Stimulated activated CD8-positive, alpha-beta memory T cell treated with anti-CD3 and anti-CD28 coated beads, Interleukin-4, amount 100 ng/mL, for 24 hours (primary cell): ENCODE measurements around the gene MIAT.

Experiments used
- DNase-seq: peaks from one replicate; pipeline ENCODE4 v3.0.0-alpha.2; 2020; ENCODE audit warnings: low read depth

MIAT gene

DNA sequence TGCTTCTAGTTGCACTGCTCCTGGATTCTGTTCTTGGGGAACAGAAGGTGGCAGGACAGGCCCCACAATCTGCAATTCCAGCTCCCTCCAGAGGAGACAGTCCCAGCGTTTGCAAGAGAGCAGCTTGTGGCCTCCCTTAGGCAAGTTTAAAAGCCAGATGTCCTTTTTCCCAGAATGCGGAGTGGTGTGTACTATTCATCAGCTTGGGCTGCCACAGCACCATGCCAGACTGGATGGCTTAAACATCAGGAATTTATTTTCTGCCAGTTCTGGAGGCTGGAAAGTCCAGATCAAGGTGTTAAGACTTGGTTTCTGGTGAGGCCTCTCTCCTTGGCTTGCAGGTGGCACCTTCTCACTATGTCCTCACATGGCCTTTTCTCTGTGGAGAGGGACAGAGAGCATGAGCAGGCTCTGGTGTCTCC is 11.7 kb downstream of the MIAT start:
- DNase-seq = no peak

DNA sequence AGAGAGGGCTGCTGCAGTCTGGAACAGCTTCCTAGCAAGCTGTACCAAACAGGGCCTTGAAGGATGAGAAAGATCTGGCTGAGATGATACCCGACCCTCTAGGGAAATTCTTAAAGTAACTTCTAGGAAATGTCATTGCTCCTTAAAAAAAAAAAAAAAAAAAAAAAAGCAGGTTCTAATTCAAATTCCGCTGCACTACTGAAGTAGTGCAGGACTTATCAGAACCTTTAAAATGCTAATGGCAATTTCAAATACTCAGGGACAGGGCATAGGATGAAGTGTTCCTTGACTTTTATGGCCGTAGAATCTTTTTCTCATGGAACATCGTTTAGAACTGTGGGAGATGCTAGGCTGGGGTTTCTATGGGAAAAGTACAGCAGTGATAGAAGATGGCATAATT is 13.1 kb downstream of the MIAT start:
- DNase-seq = no peak

DNA sequence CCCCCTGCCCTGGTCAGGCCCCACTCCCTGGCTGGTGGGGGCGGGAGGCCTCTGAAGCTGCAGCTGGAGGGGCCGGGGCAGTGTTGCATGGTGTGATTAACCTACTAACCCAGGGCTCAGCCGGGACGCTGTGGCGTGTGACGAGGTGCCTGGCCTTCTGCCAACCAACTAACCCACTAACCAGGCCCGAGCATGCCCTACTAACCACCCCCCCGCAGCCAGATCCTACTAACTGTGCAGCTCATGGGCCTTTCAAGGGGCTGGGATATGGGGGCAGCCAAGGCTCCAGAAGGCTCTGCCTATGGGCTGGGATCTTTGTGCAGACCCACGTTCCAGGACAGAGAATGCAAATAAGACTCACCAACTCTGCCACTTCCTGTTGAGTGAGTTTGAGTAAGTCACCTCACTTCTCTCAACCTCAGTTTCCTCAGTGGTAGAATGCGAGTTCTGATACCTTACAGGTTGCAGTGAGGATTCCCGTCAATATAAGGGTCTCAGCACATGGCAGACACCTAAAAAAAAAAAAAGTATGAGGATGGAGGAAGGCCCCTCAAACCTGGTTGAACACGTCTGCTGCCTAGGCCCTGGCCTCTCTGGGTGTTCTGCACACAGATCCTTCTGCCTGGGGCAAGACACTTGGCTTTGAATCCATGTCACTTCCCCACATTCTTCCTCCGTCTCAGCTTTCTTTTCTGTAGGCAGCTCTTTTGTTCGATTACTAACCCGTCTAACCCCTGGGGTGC is 14.1 kb downstream of the MIAT start:
- DNase-seq = peak; percentile 51

DNA sequence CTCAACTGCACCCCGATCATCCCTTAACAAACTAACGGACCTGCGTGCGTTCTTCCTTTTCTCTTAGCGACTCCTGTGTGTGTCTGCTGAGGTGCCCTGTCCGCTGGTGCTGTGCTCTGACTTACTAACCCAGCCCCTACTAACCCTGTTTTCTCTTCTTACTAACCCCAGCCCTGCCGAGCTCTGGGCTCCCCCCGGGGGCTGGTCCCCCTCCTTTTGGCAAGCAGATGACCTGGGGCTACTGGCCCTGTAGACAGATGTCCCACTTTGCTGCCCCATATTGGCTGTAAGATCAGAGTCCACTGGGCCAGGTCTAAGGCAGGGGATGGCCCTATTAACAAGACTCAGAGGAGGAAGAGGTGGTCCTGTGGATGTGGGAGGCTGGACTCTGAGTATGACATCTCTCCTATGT is 14.7 kb downstream of the MIAT start:
- no peak for DNase-seq

DNA sequence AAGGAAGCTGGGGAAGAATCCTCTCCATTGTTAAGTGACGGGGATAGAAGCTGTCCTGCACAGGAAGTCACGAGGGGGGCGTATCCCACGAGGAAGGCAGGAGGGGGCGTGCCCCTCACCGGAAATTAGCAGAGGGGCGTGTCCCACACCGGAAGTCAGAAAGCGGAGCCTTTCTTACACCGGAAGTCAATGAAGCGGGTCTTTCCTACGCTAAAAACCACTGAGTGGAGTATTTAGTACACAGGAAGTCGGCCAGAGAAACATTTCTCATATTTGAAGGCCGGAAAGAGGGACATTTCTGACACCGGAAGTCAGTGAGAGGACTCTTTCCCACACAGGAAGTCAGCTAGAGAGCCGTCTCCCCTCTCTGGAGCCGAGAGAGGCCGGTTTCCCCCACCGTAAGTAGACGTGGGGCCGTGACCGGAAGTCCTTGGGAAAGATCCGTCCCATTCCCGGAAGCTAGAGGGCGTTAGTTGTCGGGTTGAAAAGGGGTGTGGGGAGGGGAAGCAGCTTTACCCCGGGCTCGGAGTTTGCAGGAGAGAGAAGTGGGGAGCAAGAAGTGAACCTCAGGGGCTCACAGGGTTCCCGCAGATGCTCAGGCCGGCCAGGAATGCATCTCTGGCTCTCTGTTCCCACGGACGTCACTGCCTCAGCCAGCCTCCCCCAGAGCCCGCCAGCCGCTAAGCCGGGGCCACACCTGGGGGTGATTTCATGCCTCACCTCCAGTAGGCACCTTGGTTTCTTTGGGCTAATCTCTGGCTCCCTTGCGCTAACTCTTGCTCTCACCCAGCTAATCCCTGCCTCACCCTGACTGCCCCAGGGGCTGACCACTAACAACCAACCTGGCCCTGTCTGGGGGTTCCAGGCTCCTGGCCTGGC is 15.4 kb downstream of the MIAT start:
- DNase-seq = peak; percentile 85

DNA sequence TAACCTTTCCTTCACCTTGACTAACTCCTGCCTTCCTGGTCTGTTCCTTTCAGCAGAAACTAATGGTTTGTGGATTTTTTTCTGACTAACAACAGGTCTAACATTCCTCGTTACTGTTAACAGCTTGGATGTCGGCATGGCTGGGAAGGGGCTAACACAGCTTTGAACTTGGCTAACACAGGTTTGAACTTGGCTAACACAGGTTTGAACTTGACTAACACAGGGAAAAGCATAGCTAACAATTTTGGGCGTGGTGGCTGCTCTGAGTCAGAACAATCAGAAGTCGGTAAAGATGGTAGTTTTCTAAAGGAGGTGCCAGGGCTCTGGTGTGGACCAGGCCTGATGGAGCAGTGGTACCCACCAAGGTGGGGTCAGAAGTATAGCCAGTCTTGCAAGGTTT is 16.1 kb downstream of the MIAT start:
- no peak for DNase-seq

DNA sequence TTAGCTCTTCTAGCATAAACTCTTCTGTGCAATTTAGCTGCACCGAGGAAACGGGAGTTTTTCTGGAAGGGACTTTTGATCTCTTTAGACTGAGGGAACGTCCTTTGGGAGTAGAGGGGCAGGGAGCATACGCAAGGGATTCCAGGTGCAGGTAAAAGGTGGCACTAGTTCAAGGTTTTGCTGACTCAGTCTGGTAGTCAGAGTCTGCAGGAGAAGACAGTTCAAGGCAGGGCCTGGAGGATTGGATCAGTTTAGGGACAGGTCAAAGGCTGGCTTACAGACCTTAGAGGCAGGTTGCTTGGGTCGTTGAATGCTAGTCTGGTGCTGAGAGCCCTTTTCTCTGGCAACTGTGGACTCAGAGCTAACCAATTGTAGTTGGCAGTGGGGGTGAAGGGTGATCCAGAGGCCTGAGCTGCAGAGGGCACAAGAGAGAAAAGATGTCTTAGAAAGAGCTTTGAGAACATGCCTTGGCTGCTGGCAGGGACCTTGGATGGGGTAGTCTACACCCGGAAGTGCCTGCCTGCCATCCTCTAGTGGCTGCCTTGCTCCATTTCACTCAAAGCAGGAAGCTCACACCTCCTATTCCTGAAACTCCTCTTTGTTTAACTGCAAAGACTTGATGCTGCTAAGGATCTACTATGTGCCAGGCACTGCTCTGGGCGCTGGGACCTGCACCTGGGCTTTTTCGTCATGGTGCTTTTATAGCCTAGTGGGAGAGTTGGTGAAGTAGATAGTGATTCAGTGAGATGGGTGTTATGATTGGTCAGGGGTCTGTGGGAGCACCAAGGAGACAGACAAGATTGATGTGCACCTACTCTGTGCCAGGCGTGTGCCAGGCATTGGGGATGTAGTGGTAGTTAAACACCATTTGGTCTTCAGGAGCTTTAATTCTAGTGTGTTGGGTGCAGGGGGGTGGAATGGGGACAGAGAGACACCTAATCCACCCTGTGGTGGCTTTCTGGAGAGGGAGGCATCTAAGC is 17.1 kb downstream of the MIAT start:
- no peak for DNase-seq

DNA sequence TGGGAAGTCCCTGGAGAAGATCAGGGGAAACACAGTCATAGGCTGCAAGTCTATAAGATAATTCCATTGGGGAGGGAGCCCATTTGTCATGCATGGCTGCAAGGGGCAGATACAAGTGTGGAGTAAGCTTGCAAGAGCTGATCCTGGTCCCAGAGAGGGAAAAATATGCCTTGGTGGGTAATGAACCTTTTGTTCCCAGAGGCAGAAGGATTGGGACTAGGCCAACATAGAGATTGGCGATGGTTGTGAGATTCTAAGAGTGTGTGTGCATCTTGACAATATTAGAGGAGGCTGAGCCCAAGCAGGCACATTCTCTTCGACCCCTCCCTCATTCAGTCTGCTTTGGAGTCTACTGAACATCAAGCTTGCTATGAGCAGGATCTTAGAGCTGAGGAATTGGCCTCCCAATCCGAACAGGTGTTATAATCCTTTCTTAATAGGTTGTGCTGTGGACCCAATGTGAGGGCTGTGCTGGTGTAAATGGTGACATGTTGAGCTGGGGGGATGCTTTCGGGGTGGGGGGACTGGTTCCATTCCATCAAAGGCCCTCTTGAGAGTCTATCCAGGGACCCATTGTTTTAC is 18.4 kb downstream of the MIAT start:
- no peak for DNase-seq

DNA sequence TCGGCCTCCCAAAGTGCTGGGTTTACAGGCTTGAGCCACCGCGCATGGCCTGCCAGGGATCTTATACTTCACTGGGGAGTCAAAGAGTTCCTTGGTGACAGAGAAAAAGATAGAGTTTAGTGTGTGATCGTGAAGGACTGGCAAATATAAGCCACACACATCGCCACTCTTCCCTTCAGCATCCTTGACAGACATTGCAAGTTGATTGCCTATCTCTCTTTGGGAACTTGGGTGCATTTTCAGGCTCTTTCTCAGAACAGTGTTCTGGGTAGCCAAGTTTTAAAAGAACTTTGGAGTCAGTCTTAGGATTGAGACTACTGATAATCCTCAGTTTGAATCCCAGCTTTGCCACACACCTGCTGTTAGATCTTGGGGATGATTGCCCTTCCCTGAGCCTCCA is 19.8 kb downstream of the MIAT start:
- no peak for DNase-seq

DNA sequence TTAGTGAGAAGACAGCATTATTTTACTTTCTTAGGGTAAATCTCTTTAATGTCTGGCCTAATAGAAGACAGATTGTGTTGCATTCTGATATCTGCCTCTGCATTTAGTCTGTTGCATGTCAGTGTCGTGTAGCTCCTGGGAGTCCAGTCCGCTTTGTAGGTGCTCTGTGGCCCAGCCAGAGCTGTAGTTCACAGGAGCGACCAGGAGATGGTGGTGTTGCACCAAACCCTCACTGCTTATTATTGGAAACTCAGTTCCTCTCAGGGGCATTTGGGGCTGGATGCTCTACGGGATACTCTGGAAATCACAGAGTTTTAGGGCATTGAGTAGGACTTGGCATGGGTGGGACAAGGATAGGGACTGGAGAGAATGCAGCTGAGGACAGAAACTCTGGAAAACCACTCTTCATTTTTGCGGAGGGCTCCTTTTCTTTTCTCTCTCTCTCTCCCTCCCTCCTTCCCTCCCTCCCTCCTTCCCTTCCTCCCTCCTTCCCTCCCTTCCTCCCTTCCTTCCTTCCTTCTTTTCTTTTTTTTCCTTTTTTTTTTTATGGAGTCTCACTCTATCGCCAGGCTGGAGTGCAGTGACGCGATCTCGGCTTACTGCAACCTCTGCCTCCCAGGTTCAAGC is 21.7 kb downstream of the MIAT start:
- DNase-seq = peak; percentile 56

DNA sequence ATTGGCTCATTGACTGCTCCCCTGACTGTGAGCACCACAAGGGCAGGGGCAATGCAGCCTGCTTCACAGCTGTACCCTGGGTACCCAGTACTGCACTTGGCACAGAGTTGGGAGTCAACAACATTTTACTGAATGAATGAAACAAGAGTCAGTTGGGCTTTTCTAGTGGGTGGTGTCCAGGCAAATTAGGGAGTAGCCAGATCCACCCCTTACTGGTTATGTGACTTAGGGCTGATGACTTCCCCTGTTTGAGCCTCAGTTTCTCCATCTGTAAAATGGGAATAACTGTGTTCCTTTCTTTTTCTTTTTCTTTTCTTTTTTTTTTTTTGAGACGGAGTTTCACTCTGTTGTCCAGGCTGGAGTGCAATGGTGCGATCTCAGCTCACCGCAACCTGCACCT is 23.1 kb downstream of the MIAT start:
- no peak for DNase-seq

DNA sequence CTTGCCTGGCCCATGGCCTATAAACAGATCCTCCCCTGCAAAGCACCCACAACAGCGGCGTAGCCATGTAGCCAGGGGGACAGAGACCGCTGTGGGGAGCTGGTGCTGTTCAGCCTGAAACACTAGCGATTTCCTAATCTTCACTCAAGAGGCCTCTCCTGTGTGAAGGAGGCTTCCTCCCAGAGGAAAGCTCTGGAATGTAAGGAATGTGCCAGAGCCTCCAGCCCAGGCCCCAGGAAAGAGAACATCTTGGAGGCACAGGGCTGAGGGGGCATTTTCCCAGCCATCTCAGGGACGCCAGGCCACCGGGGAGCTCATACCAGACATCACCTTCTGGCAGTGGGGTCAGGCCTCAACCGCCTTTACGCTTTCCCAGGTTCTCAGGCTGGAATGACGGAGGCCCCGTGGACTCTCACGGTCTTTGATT is 24.0 kb downstream of the MIAT start:
- no peak for DNase-seq

DNA sequence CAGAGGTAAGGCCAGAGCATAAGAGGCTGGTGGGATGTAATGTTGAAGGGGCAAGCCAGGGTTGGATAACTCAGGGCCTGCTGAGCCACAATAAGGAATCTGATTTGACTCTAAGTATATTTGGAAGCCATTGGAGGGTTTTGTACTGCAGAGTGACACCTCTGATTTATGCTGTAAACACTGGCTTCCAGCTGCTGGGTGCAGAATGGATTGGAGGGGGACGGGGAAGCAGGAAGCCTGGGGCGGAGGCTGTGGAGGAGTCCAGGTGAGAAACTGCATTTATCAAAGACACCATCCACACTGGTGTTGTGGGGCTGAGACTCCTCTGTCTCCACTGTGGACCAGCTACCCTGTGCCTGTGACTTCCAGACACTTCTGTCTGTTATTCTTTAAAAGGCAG is 26.8 kb downstream of the MIAT start:
- no peak for DNase-seq

DNA sequence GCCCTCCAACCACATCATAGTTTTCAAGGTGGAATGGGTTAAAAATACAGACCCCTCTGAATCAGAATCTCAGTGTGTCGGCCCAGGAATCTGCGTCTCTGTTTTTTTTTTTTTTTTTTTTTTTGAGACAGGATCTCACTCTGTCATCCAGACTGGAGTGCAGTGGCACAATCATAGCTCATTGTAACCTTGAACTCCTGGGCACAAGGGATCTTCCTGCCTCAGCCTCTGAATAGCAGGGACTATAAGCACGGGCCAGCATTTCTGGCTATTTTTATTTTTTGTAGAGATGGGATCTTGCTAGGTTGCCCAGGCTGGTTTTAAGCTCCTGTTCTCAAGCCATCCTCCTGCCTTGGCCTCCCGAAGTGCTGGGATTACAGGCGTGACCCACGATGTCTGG is 28.2 kb downstream of the MIAT start:
- no peak for DNase-seq

DNA sequence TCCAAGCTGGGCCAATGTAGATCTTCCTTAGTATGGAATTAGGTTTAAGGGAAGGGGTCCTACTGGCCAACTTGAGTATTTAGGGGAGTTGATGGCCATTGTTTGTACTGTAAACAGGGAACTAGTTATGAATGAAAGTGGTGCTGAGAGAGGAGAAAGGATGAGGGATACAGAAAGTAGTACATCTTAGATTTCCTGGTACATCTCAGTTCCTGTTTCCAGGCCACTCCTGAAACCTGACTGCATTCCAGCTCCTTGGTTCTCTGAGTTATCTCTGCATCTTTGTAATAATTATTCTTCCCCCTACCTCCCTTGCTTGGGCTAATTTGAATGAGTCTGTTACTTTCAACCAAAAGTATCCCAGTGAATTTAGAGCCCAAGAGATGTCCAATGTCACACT is 30.1 kb downstream of the MIAT start:
- DNase-seq = no peak

DNA sequence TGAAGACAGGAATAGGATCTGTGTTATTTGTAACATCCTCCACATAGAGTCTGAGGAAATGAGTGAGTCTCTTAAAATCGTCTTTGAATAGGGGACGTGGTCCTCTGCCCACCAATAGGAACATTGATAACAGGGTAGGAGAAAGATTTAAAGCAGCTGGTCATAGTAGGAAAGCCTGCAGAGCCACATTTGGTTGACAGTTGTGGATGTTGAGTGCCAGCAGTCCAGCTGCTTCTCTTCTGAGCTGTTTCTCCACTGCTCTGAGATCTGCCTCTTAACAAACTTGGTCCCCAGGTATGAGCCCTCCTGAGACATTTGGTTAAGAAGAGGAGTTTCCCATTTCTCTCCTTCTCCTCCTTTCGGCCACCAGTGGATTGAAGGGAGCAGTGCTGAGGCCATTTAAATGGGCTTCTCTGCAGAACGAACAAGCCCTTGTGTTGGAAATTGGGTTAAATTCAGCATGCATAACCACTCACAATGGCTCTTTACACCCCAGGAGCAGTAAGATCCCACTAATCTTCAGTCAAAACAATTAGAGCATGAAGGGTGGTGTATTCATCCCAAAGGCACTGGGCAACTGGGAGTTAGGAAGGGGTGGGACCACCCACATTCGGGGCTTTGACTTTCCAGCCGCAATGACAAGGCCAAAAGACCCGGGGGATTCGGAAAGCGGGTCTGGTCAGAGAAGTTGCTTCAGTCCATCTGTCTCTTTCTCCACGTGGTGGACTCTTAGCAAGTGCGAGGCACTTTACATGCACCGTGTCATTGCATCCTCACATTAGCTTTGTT is 32.3 kb downstream of the MIAT start:
- DNase-seq = no peak

DNA sequence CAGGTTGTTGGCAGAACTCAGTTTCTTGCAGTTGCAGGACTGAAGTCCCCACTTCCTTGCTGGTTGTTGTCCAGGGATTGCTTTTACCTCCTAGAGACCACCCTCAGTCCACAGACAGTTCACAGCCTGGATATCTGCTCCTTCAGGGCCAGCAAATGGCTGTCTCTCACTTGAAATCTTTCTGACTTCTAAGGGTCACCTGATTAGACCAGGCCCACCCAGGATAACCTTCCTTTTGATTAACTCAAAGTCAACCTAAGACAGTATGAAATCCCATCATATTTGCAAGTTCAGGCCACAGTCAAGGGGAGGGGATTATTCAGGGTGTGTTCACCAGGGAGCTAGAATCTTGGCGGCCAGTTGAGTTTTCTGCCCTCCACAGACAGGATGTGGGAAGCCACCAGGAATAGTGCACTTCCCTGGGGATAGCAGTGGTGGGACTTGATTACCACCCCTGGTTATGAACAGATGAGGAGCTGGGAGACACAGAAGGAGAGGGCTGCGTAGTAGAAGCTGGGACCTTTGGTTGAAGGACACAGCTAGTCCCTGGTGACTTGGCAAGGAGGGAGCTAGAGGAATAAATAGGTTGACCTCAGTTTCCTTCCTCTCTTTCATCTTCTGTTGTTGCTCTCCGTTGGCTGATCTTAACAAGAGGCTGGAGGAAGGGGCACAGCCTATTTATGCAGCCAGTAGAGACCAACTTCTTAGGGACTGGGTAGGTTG is 33.4 kb downstream of the MIAT start:
- DNase-seq = no peak

DNA sequence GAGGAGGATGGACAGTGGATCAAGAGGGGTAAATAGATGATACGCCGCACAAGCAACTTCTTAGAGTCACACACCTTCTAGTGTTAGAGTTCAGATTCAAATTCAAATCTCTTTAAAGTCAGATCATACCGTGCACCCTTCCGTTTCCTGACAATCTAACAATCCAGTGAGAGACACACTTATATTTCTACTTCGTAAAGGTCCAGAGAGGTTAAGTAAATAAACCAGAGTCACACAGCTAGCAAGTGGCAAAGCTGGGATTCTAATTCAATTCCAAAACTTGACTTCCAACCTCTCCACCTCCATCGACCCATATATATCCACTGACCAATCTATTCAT is 34.0 kb downstream of the MIAT start:
- DNase-seq = no peak

DNA sequence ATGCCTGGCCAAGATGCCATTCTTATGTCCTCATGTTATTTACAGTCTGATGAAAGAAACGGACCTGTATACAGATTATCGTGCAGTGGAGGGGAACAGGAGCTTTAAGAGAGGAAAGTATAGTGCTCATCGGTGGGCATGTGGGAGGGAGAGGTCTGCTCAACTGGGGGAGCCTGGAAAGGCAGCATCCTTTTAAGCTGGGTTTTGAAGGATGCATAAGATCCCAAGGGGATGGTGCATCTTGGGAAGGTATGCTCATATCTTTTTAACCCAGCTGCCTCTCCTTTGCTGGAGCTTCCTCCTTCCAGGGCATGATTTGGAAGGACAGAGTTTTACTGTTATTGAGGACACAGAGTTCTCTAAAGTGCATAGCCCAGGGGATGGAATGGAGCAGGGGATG is 34.8 kb downstream of the MIAT start:
- DNase-seq = no peak

DNA sequence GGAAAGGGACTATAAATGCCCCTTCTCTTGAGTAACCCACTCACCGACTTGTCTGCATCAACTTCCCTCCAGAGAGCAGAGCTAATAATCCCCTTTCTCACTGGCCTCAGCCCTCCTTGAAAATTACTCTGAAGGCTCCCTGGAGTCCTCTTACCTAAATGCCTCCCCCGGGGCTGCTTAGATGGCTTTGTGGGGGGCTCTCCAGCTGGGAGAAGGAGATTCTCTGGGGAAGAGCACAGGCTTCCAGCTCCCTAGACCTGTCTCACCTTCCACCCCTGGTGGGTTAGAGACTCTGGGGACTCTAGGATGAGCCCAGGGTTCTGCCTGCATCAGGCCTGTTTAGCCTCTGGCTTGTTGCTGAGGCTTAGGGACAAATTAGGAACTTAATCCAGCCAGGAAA is 39.8 kb downstream of the MIAT start:
- DNase-seq = no peak
